HG02943 (cell line): Measurements from ENCODE around the gene RTN4RL1.

Experiments used
- ATAC-seq: cut with Tn5 transposase; IDR thresholded peaks from one replicate; pipeline ENCODE4 v1.9.1; 2021; ENCODE audit warnings: mild to moderate bottlenecking, low read depth, moderate library complexity; ENCODE audit not compliant: unreplicated experiment

RTN4RL1 gene

GRCh38 chr17:2059547-2060384 is 34.6 kb upstream of the RTN4RL1 start:
- no peak for ATAC-seq

DNA sequence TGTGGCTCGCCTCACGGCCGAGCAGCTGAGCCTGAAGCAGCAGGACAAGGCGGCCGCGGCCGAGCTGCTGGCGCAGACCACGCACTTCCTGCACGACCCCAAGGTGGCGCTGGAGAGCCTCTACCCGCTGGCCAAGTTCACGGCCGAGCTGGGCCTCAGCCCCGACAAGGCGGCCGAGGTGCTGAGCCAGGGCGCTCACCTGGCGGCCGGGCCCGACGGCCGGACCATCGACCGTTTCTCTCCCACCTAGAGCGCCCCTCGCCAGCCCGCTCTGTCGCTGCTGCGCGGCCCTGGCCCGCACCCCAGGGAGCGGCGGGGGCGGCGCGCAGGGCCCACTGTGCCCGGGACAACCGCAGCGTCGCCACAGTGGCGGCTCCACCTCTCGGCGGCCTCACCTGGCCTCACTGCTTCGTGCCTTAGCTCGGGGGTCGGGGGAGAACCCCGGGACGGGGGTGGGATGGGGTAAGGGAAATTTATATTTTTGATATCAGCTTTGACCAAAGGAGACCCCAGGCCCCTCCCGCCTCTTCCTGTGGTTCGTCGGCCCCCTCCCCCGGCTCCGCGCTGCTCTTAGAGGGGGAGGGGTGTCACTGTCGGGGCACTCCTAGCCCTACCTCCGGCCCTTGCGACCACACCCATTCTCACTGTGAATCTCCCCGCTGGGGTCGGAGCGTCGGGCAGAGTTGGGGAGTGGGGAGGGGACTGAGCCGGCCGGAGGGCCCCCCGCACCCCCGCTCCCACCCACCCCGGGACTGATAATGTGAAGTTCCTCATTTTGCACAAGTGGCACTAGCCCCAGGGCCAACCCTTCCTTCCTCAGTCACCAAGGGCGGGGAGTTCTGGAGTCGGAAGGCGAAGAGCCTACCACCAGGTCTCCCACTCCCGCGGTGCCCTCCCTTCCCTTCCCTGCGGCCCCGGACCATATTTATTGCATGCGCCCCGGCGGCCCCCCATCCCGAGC is 33.7 kb upstream of the RTN4RL1 start:
- ATAC-seq = no peak

- ATAC-seq = no peak
Observed at GRCh38 chr17:2057760-2058585, 32.8 kb upstream of the RTN4RL1 start.

DNA sequence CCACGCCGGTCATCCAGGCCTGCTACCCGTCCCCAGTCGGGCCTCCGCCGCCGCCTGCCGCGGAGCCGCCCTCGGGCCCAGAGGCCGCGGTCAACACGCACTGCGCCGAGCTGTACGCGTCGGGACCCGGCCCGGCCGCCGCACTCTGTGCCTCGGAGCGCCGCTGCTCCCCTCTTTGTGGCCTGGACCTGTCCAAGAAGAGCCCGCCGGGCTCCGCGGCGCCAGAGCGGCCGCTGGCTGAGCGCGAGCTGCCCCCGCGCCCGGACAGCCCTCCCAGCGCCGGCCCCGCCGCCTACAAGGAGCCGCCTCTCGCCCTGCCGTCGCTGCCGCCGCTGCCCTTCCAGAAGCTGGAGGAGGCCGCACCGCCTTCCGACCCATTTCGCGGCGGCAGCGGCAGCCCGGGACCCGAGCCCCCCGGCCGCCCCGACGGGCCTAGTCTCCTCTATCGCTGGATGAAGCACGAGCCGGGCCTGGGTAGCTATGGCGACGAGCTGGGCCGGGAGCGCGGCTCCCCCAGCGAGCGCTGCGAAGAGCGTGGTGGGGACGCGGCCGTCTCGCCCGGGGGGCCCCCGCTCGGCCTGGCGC is 32.1 kb upstream of the RTN4RL1 start:
- ATAC-seq = no peak

DNA sequence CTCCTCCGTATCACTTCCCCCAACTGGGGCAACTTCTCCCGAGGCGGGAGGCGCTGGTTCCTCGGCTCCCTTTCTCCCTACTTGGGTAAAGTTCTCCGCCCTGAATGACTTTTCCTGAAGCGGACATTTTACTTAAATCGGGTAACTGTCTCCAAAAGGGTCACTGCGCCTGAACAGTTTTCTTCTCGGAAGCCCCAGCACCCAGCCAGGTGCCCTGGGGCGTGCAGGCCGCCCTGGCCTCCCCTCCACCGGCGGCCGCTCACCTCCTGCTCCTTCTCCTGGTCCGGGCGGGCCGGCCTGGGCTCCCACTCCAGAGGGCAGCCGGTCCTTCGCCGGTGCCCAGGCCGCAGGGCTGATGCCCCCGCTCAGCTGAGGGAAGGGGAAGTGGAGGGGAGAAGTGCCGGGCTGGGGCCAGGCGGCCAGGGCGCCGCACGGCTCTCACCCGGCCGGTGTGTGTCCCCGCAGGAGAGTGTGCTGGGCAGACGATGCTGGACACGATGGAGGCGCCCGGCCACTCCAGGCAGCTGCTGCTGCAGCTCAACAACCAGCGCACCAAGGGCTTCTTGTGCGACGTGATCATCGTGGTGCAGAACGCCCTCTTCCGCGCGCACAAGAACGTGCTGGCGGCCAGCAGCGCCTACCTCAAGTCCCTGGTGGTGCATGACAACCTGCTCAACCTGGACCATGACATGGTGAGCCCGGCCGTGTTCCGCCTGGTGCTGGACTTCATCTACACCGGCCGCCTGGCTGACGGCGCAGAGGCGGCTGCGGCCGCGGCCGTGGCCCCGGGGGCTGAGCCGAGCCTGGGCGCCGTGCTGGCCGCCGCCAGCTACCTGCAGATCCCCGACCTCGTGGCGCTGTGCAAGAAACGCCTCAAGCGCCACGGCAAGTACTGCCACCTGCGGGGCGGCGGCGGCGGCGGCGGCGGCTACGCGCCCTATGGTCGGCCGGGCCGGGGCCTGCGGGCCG is 31.4 kb upstream of the RTN4RL1 start:
- no peak for ATAC-seq

DNA sequence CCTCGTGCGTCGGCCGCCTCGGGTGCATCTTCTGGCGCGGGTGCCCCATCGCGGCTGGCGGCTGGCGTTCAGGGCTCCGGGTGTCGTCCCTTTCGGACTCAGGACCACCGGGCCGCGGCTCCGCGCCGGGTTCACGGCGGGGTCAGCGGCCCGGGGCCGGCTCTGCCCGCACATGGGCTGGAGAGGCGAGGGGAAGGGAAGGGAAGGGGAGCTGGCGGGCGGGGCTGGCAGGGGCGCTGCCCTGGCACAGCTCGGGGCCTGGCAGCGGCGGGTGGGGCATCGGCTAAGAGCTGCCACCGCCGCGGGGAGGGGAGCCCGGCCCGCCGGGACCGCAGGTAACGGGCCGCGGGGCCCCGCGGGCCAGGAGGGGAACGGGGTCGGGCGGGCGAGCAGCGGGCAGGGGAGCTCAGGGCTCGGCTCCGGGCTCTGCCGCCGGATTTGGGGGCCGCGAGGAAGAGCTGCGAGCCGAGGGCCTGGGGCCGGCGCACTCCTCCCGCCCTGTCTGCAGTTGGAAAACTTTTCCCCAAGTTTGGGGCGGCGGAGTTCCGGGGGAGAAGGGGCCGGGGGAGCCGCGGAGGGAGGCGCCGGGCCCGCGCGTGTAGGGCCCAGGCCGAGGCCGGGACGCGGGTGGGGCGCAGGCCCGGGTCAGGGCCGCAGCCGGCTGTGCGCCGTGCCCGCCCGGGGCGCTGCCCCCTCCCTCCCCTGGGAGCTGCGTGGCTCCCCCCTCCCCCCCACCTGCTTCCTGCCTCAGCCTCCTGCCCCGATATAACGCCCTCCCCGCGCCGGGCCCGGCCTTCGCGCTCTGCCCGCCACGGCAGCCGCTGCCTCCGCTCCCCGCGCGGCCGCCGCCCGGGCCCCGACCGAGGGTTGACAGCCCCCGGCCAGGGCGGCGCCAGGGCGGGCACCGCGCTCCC is 30.4 kb upstream of the RTN4RL1 start:
- no peak for ATAC-seq

DNA sequence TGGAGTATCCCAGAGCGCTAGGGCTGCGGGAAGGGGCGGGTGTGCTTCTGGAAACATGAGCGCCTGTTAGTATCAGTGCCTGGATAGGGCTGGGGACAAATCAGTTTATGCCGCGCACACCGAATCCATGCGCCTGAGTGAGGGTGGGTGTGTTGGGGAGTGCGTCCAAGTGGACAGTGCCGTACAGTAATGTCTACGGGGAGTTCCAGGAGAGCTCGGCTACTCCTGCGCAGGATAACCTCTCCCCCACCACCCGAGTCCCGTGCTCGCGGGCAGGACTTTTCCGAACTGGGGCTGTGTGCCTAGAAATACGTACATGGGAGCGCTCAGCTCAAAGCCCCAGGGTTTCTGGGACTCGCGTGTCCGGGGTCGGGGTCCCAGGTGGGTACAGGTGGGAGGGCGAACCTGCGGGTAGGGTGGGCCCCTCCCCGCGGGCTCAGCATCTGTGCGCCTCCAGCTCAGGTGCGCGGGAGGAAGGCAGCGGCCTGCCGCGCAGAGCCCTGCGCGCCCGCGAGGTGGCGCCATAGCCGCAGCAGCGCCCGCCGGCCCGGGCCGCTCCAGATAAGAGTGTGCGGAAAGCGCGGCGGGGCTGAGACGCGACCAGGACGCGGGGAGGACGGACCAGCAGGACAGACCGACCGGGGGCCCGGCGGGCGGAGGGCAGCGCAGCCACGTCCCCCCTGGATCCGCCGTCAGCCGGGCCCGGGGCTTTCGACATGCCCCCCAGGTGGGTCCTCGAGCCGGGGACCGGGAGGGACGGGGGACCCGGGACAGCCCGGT is 29.6 kb upstream of the RTN4RL1 start, which contains the start of gene HIC1:
Gene HIC1 (plus strand): TSS at position 592 of the 780 bp plus-strand sequence. CDS start 1,588 bp downstream, outside the sequence.
- no peak for ATAC-seq

GRCh38 chr17:2054262-2054511 is 29.1 kb upstream of the RTN4RL1 start:
- no peak for ATAC-seq

GRCh38 chr17:2053380-2054261 is 28.5 kb upstream of the RTN4RL1 start:
- ATAC-seq = no peak

DNA sequence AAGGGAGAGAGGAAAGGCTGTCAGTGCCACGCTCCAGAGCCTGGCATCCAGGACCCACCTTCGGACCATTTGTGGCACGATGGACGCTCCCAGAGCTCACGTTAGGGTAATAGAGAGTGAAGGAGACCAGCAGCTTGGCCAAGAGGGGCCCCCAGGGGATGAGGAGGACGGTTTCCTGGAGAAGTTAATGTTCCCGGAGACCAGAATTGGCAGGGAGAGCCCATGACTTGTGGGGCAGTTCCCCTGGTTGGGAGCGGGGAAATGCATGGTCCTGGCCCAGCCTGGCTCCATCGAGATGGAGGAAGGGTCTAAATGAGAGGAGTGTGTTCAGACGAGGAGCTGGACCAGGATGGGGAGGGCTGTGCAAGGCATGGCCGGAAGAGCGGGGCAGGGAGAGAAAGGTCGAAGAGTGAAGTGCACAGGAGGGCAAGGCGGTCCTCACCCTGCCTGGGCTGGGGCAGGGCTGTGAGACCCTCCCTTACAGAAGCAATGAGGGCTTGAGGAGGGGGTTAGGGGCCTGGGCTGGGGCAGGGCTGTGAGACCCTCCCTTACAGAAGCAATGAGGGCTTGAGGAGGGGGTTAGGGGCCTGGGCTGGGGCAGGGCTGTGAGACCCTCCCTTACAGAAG is 26.9 kb upstream of the RTN4RL1 start:
- no peak for ATAC-seq

DNA sequence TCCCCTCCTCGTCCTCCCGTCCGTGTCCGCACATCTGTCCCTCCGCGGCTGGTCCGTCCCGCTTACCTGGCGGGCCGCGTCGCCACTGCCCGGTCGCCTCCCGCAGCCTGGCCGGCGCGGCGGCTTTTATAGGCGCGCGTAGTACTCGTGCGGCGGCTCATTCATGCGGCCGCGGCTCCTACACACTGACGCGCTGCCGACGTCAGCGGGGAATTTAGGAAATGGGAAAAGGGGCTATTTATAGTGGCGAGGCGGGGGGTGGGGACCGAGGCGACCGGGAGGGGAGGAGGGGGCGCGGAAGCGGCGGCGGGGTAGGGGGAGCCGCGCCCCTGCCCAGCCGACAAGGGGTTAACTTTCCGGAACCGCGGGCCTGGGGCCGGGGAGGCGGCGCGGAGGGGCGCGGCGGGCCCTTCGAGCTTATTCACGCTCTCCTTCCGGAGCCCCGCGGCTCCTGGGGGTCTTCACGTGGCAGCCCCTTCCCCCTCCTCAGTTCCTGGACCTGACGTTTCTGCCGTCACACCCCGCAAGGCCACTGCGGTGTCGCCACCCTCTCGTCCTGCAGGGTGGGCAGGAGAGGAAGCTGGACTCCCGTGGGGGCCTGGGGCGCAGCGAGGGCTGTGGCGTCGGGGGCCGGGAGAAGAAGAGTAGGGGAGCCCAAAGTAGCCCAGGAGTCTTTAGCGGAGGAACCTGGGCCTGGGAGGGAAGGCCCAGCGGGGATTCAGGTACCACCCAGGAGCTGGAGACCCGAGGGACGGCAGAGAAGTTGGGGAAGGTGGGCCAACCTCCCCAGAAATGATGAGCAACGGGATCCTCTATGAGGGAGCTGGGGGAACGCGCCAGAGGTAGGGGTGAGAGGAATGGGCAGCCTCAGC is 26.2 kb upstream of the RTN4RL1 start:
- ATAC-seq = no peak

- ATAC-seq = peak; percentile 16
Observed at GRCh38 chr17:2050300-2051060, 25.3 kb upstream of the RTN4RL1 start.

- ATAC-seq = peak; percentile 44
Observed at GRCh38 chr17:2049333-2050299, 24.5 kb upstream of the RTN4RL1 start.
